Aorta (tissue), 5 donors: ENCODE data around the gene CGNL1. TPM values are rescaled to one million over a fixed set of nuclear protein-coding genes. Genes with fewer than 3 reads are reported as not detected.

Source experiments
- ATAC-seq: fragments of 200-7000 bp; cut with Tn5 transposase; one replicate; pipeline ENCODE4 v1.9.1; 2022; ENCODE audit warnings: moderate library complexity; ENCODE audit not compliant: low FRiP score
- DNase-seq, 2 donors: peaks; one replicate each; pipeline ENCODE4 v3.0.0-alpha.2; 2020
- H3K27ac ChIP-seq, 2 donors: one replicate each; pipeline ENCODE4 v1.5.1; 2013; ENCODE audit warnings: low read length in 2 of 2, mild to moderate bottlenecking in 2 of 2, moderate library complexity in 2 of 2, control low read depth in 1 of 2, inconsistent platforms in 1 of 2, low read depth in 1 of 2
- H3K27me3 ChIP-seq, 2 donors: one replicate each; pipeline ENCODE4 v1.6.1; 2013; ENCODE audit warnings: control low read depth in 1 of 2, low read length in 1 of 2, mild to moderate bottlenecking in 1 of 2, moderate library complexity in 1 of 2; ENCODE audit not compliant: insufficient read depth in 2 of 2, control insufficient read depth in 1 of 2
- H3K36me3 ChIP-seq, 2 donors: one replicate each; pipeline ENCODE4 v1.6.1; 2013; ENCODE audit warnings: control low read depth in 1 of 2, low read length in 1 of 2, mild to moderate bottlenecking in 1 of 2; ENCODE audit not compliant: insufficient read depth in 2 of 2, control insufficient read depth in 1 of 2
- H3K4me1 ChIP-seq, 2 donors: one replicate each; pipeline ENCODE4 v1.6.1; 2013; ENCODE audit warnings: low read length in 2 of 2, control low read depth in 1 of 2, mild to moderate bottlenecking in 1 of 2, moderate library complexity in 1 of 2; ENCODE audit not compliant: insufficient read depth in 2 of 2, control insufficient read depth in 1 of 2
- H3K4me3 ChIP-seq, 2 donors: one replicate each; pipeline ENCODE4 v1.5.1; 2013; ENCODE audit warnings: low read length in 2 of 2, control low read depth in 1 of 2, mild to moderate bottlenecking in 1 of 2
- H3K9me3 ChIP-seq: one replicate; pipeline ENCODE4 v1.6.1; 2013; ENCODE audit warnings: mild to moderate bottlenecking, low read length; ENCODE audit not compliant: control insufficient read depth
- WGBS, 2 donors: extraction: QIAGEN DNeasy Blood & Tissue Kit; methylation state at CpG; one replicate each; pipeline ENCODE4 v1.1.7; 2013; 5-methylcytosine and 5-hydroxymethylcytosine counted together
- intact Hi-C, 2 donors: fragments of 100-400 bp; cut with DNase I; formaldehyde crosslinking; loops; one replicate each; pipeline versions ENCODE4 v1.14.2 to v1.15.0; 2022
- polyA plus RNA-seq, 2 donors: library from polyadenylated mRNA; stranded (reverse); fragments of 200-250 nt; gene quantifications; one replicate each; pipeline ENCODE4 v1.2.3, GENCODE V29; 2013
- total RNA-seq, 2 donors: library from RNA; stranded (reverse); fragmentation: NEBNext Ultra II Directional; extraction: Animal tissue kit (Norgen Biotek cat#: 25700); gene quantifications; one replicate each; pipeline ENCODE4 v1.2.1, GENCODE V29; 2021
- donor health status: healthy with polysubstance abuse.
- donor health status: Bipolar disorder and iron deficiency.
- donor health status: DM: no; HTN: no; CAD: no.
- donor health status: DM: no; HTN: no; CAD: no.
- donor health status: DM: yes; HTN: yes; CAD: no.

The CGNL1 gene
- total and polyA plus RNA-seq, 4 donors, result 4.1 to 46.3 (median 12.4) TPM

- 70 to 73% methylated on average over 6 of the region's 6 CpGs for WGBS, 2 donors
- no peak overlapping the region for H3K4me3 ChIP-seq
- H3K27ac ChIP-seq, result no peak overlapping the region
- no peaks in the 10 kb centered on the region for H3K4me1 ChIP-seq
- H3K36me3 ChIP-seq, result no peaks in the 10 kb centered on the region
- intact Hi-C loops, result loop anchor here in 1 of 2 donors (10.0 kb wide), 1 partner anchor 121 kb away; no protein-coding TSS in a partner anchor
- DNase-seq (no peak), ATAC-seq (no peak)
- no peaks in the 10 kb centered on the region for H3K9me3 ChIP-seq
- H3K27me3 ChIP-seq, result no peaks in the 10 kb centered on the region
Measured at GRCh38 chr15:57343498-57343897, 32.8 kb upstream of the CGNL1 start.

GRCh38 chr15:57344282-57344681 lies 32.0 kb upstream of the CGNL1 start:
- Histone ChIP-seq H3K27ac (no peak overlapping the region), H3K27me3 (no peaks in the 10 kb centered on the region), H3K4me1 (no peaks in the 10 kb centered on the region), H3K4me3 (no peak overlapping the region), H3K9me3 (no peaks in the 10 kb centered on the region), H3K36me3 (no peaks in the 10 kb centered on the region)
- DNase-seq (no peak), ATAC-seq (no peak)
- WGBS, 2 donors, result 92 to 93% methylated on average over 9 of the region's 9 CpGs
- intact Hi-C loops, result loop anchor here in 1 of 2 donors (10.0 kb wide), 1 partner anchor 121 kb away; no protein-coding TSS in a partner anchor

- Histone ChIP-seq H3K9me3 (no peaks in the 10 kb centered on the region), H3K27ac (no peak overlapping the region), H3K36me3 (no peaks in the 10 kb centered on the region), H3K4me1 (no peaks in the 10 kb centered on the region), H3K4me3 (no peak overlapping the region), H3K27me3 (no peaks in the 10 kb centered on the region)
- intact Hi-C loops, result loop anchor here in 1 of 2 donors (10.0 kb wide), 1 partner anchor 119 kb away; no protein-coding TSS in a partner anchor
- WGBS, 2 donors, result 77% methylated on average over 5 of the region's 5 CpGs
- no peak for ATAC-seq
- no peak for DNase-seq
Measured at GRCh38 chr15:57345584-57345983, 30.7 kb upstream of the CGNL1 start.

GRCh38 chr15:57348081-57348480 lies 28.2 kb upstream of the CGNL1 start:
- Histone ChIP-seq H3K36me3 (no peaks in the 10 kb centered on the region), H3K4me3 (no peak overlapping the region), H3K27me3 (no peaks in the 10 kb centered on the region), H3K9me3 (no peaks in the 10 kb centered on the region), H3K4me1 (no peaks in the 10 kb centered on the region), H3K27ac (no peak overlapping the region)
- DNase-seq (no peak), ATAC-seq (no peak)
- intact Hi-C loops, result loop anchor here in 1 of 2 donors (10.0 kb wide), 1 partner anchor 117 kb away; no protein-coding TSS in a partner anchor
- WGBS, 2 donors, result 92 to 99% methylated on average over 1 of the region's 1 CpG

GRCh38 chr15:57352535-57353316 lies 23.6 kb upstream of the CGNL1 start:
- H3K4me3 ChIP-seq, result no peak overlapping the region
- WGBS, 2 donors, result 90 to 95% methylated on average over 17 of the region's 17 CpGs
- H3K9me3 ChIP-seq, result no peaks in the 10 kb centered on the region
- intact Hi-C loops, result no loop called here
- no peaks in the 10 kb centered on the region for H3K27me3 ChIP-seq
- DNase-seq (no peak), ATAC-seq (no peak)
- H3K36me3 ChIP-seq, result no peaks in the 10 kb centered on the region
- H3K27ac ChIP-seq, result no peak overlapping the region
- H3K4me1 ChIP-seq, result no peaks in the 10 kb centered on the region

- DNase-seq (no peak), ATAC-seq (no peak)
- no peaks in the 10 kb centered on the region for H3K4me1 ChIP-seq
- no peaks in the 10 kb centered on the region for H3K36me3 ChIP-seq
- no peak overlapping the region for H3K27ac ChIP-seq
- no peaks in the 10 kb centered on the region for H3K27me3 ChIP-seq
- H3K9me3 ChIP-seq, result no peaks in the 10 kb centered on the region
- no peak overlapping the region for H3K4me3 ChIP-seq
- 69% methylated on average over 10 of the region's 10 CpGs for WGBS, 2 donors
- intact Hi-C loops, result no loop called here
Measured at GRCh38 chr15:57353317-57353804, 22.9 kb upstream of the CGNL1 start.

- ATAC-seq, result no peak
- Histone ChIP-seq H3K27me3 (no peaks in the 10 kb centered on the region), H3K27ac (no peak overlapping the region), H3K4me1 (no peaks in the 10 kb centered on the region), H3K4me3 (no peak overlapping the region), H3K36me3 (no peaks in the 10 kb centered on the region), H3K9me3 (no peaks in the 10 kb centered on the region)
- 86 to 91% methylated on average over 7 of the region's 7 CpGs for WGBS, 2 donors
- intact Hi-C loops, result no loop called here
- DNase-seq, result no peak
Measured at GRCh38 chr15:57354436-57355123, 21.7 kb upstream of the CGNL1 start.

GRCh38 chr15:57355259-57355658 lies 21.0 kb upstream of the CGNL1 start:
- no peak for DNase-seq
- ATAC-seq, result no peak
- H3K36me3 ChIP-seq, result no peaks in the 10 kb centered on the region
- intact Hi-C loops, result no loop called here
- no peaks in the 10 kb centered on the region for H3K4me1 ChIP-seq
- H3K27ac ChIP-seq, result no peak overlapping the region
- H3K9me3 ChIP-seq, result no peaks in the 10 kb centered on the region
- H3K4me3 ChIP-seq, result no peak overlapping the region
- H3K27me3 ChIP-seq, result no peaks in the 10 kb centered on the region
- WGBS, 2 donors, result 92 to 97% methylated on average over 8 of the region's 8 CpGs
